HG03139 (cell line): Measurements from ENCODE around the gene CCDC3.

Experiments used
- ATAC-seq: cut with Tn5 transposase; IDR thresholded peaks from one replicate; pipeline ENCODE4 v1.9.1; 2021; ENCODE audit not compliant: unreplicated experiment

CCDC3 gene

DNA sequence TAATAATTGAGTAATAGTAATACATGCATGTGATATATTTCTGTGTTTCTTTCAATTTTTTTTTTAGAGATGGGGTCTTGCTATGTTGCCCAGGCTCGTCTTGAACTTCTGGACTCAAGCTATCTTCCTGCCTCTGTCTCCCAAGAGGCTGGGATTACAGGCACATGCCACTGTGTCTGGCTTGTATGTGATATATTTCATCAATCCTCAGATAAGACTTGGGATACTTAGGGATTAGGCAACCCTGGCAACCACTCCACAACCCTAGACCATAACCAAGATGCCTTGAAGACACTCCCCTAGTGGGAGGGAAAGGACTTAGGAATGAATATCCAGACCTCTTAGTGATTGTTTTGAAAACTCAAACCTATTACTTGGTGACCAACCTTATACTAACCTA, 154.8 kb downstream of the CCDC3 start:
- no peak for ATAC-seq
